K562 (cell line): ENCODE measurements around the gene ZNF467. TPM values are rescaled to one million over a fixed set of nuclear protein-coding genes. Genes with fewer than 3 reads are reported as not detected.
A peak's percentile ranks its signal among the peaks of the same experiment; 100 is the strongest.

Experiments used
- ATAC-seq: fragments of 200-7000 bp; cut with Tn5 transposase; 3 replicates; pipeline ENCODE4 v1.9.1; 2020; ENCODE audit warnings: moderate library complexity
- BruUV-seq: library from RNA; stranded (reverse); fragments of 400-500 nt; replicated peaks from 2 replicates; lab custom pipeline; 2021; lab: Mats Ljungman, UMichigan
- CTCF ChIA-PET: fragments of 300-600 bp; formaldehyde crosslinking; extraction: SDS; loops from one replicate; lab custom pipeline; 2021; ENCODE audit warnings: low intra/inter-chr PET ratio; lab: Yijun Ruan, JAX
- POLR2A ChIA-PET: fragments of 300-600, 350-650 bp; sonication (Branson Sonifier 250); formaldehyde crosslinking; extraction: SDS; loops from one replicate; lab custom pipeline; 2021; ENCODE audit warnings: antibody characterized with exemption, inconsistent platforms; lab: Yijun Ruan, JAX
- DNase-seq, 4 experiments: peaks; one replicate each; pipeline versions ENCODE4 v3.0.0 to v3.0.0-alpha.2; 2011 to 2018; ENCODE audit warnings: low spot score in 3 of 4, mixed read lengths in 3 of 4; ENCODE audit errors: extremely low read depth in 1 of 4
- FAIRE-seq: peaks from 2 replicates; lab custom pipeline; 2011; peaks lifted over from hg19 to GRCh38; lab: Jason Lieb, UNC
- H2AFZ ChIP-seq: 2 replicates; pipeline ENCODE4 v1.6.0; 2011; ENCODE audit warnings: low read depth, low read length, control low read depth, inconsistent platforms
- H3K27ac ChIP-seq: fragments of 200-600 bp; 3 replicates; pipeline ENCODE4 v1.8.0; 2011; ENCODE audit warnings: low read depth, mild to moderate bottlenecking, control low read depth, inconsistent platforms, low read length, moderate library complexity, mixed read lengths; ENCODE audit errors: extremely low read depth
- H3K27me3 ChIP-seq, 2 experiments: fragments of 300-600 bp in 1 of 2; 2 replicates in 1 of 2; 3 replicates in 1 of 2; pipeline versions ENCODE4 v1.6.0 to v1.8.0; 2011; ENCODE audit warnings: inconsistent platforms in 2 of 2, low read length in 2 of 2, mild to moderate bottlenecking in 1 of 2, mixed read lengths in 1 of 2, moderate library complexity in 1 of 2; ENCODE audit not compliant: control insufficient read depth in 2 of 2, insufficient read depth in 2 of 2
- H3K36me3 ChIP-seq: fragments of 300-600 bp; 3 replicates; pipeline ENCODE4 v1.8.0; 2011; ENCODE audit warnings: mild to moderate bottlenecking, low read length, inconsistent platforms; ENCODE audit not compliant: control insufficient read depth, insufficient read depth
- H3K4me1 ChIP-seq, 2 experiments: fragments of 200-600 bp in 1 of 2; replicated peaks in 1 of 2; 2 replicates in 1 of 2; 3 replicates in 1 of 2; pipeline versions ENCODE4 v1.5.1 to v1.8.0; 2011; ENCODE audit warnings: inconsistent platforms in 2 of 2, low read length in 2 of 2, mild to moderate bottlenecking in 1 of 2, mixed read lengths in 1 of 2, moderate library complexity in 1 of 2; ENCODE audit not compliant: control insufficient read depth in 2 of 2, insufficient read depth in 2 of 2
- H3K4me2 ChIP-seq: 2 replicates; pipeline ENCODE4 v1.6.1; 2011; ENCODE audit warnings: low read length, control low read depth, inconsistent platforms, mixed read lengths; ENCODE audit not compliant: insufficient read depth
- H3K4me3 ChIP-seq: fragments of 200-600 bp; sonication (generic), shearing (Covaris generic); 2 replicates; pipeline ENCODE4 v1.5.1; 2016; ENCODE audit warnings: control low read depth, inconsistent platforms
- H3K79me2 ChIP-seq: fragments of 200-600 bp; 3 replicates; pipeline ENCODE4 v1.8.0; 2011; ENCODE audit warnings: low read length, inconsistent platforms; ENCODE audit not compliant: control insufficient read depth, insufficient read depth
- H3K9ac ChIP-seq, 2 experiments: 2 replicates each; pipeline versions ENCODE4 v1.6.0 to v1.6.1; 2011; ENCODE audit warnings: low read depth in 2 of 2, low read length in 2 of 2, control low read depth in 1 of 2, inconsistent platforms in 1 of 2, mild to moderate bottlenecking in 1 of 2, mixed read lengths in 1 of 2; ENCODE audit not compliant: insufficient read depth in 1 of 2
- H3K9me1 ChIP-seq: one replicate; pipeline ENCODE4 v1.6.0; 2011; ENCODE audit warnings: inconsistent platforms, mild to moderate bottlenecking, low read length, moderate library complexity; ENCODE audit not compliant: control insufficient read depth, insufficient read depth
- H3K9me3 ChIP-seq: replicated peaks from 2 replicates; pipeline ENCODE4 v1.5.1; 2011; ENCODE audit warnings: low read depth, low read length, inconsistent platforms; ENCODE audit not compliant: control insufficient read depth, insufficient read depth
- H4K20me1 ChIP-seq: replicated peaks from 2 replicates; pipeline ENCODE4 v1.6.1; 2011; ENCODE audit warnings: low read length, inconsistent platforms, mixed read lengths; ENCODE audit not compliant: control insufficient read depth, insufficient read depth
- BRF1 ChIP-seq: IDR thresholded peaks from 3 replicates; pipeline ENCODE4 v1.6.1; 2011; ENCODE audit warnings: borderline replicate concordance, mild to moderate bottlenecking; ENCODE audit not compliant: insufficient read length; ENCODE audit errors: extremely low read depth
- FOXJ2 ChIP-seq: fragments of 200-800 bp; sonication (Bioruptor generic); IDR thresholded peaks from 2 replicates; pipeline ENCODE4 v1.6.1; 2016; ENCODE audit warnings: missing genetic modification characterization, missing compliant biosample characterization
- FOXM1 ChIP-seq, 2 experiments: fragments of 450-650 bp in 1 of 2; sonication (generic) in 1 of 2; formaldehyde crosslinking in 1 of 2; IDR thresholded peaks; 2 replicates each; pipeline versions ENCODE4 v1.6.1 to v1.9.0; 2017 to 2022; ENCODE audit warnings: low read depth in 2 of 2, mild to moderate bottlenecking in 2 of 2, missing genetic modification reagents in 1 of 2, moderate library complexity in 1 of 2
- HIVEP1 ChIP-seq: fragments of 250-450 bp; sonication (Bioruptor Pico); IDR thresholded peaks from 2 replicates; pipeline ENCODE4 v1.4.0; 2020; ENCODE audit warnings: mild to moderate bottlenecking
- KDM2B ChIP-seq: fragments of 250-450 bp; sonication (Bioruptor Pico); IDR thresholded peaks from 2 replicates; pipeline ENCODE4 v1.8.0; 2021; ENCODE audit warnings: mild to moderate bottlenecking, moderate library complexity
- KDM5B ChIP-seq: fragments of 200-600 bp; sonication (generic); IDR thresholded peaks from 2 replicates; pipeline ENCODE4 v1.6.1; 2012; ENCODE audit warnings: low read depth, mild to moderate bottlenecking, moderate library complexity, low read length, control low read depth, inconsistent platforms; ENCODE audit not compliant: insufficient replicate concordance
- MTA3 ChIP-seq: fragments of 450-650 bp; formaldehyde crosslinking; IDR thresholded peaks from 2 replicates; pipeline ENCODE4 v1.6.1; 2017; ENCODE audit warnings: mild to moderate bottlenecking, borderline replicate concordance
- NCOA6 ChIP-seq: fragments of 450-650 bp; IDR thresholded peaks from 2 replicates; pipeline ENCODE4 v1.6.1; 2017; ENCODE audit warnings: mild to moderate bottlenecking
- NCOR1 ChIP-seq: fragments of 450-650 bp; IDR thresholded peaks from 2 replicates; pipeline ENCODE4 v1.6.1; 2016; ENCODE audit warnings: mild to moderate bottlenecking, moderate library complexity
- SMARCC2 ChIP-seq: fragments of 450-650 bp; IDR thresholded peaks from 2 replicates; pipeline ENCODE4 v1.6.1; 2017; ENCODE audit warnings: antibody characterized with exemption, moderate library complexity, mild to moderate bottlenecking, low read depth
- TCF7L2 ChIP-seq: fragments of 150-350 bp; IDR thresholded peaks from 2 replicates; pipeline ENCODE4 v1.6.1; 2016; ENCODE audit warnings: low read depth, mild to moderate bottlenecking, low read length, moderate library complexity
- TCFL5 ChIP-seq: fragments of 250-450 bp; sonication (Bioruptor Pico); conservative IDR thresholded peaks from 2 replicates; pipeline ENCODE4 v1.6.1; 2021; ENCODE audit warnings: mild to moderate bottlenecking, moderate library complexity, matching md5 sums
- ZNF76 ChIP-seq: fragments of 250-450 bp; sonication (Bioruptor Pico); IDR thresholded peaks from 2 replicates; pipeline ENCODE4 v1.4.0; 2020; ENCODE audit warnings: mild to moderate bottlenecking, moderate library complexity, borderline replicate concordance
- WGBS: fragments of 100-300 bp; shearing (Covaris generic); methylation state at CpG from one replicate; pipeline ENCODE4 v1.1.6; 2016; ENCODE audit warnings: low coverage, mixed read lengths; ENCODE audit not compliant: insufficient coverage; ENCODE audit errors: missing lambda C conversion rate; 5-methylcytosine and 5-hydroxymethylcytosine counted together
- in situ Hi-C: fragments of 300-500 bp; cut with MboI; formaldehyde crosslinking; loops from 4 replicates; pipeline ENCODE4 v1.15.0; 2018; ENCODE audit warnings: inconsistent platforms, mixed read lengths
- intact Hi-C: fragments of 100-400 bp; cut with micrococcal nuclease; formaldehyde crosslinking; loops from 2 replicates; pipeline ENCODE4 v1.14.2; 2022
- polyA plus RNA-seq, 8 experiments: library from polyadenylated mRNA; depleted of rRNA in 4 of 8; stranded (reverse) in 5 of 8; unstranded in 3 of 8; fragments of >200 nt; fragmentation: Nextera tagmentation in 2 of 8; fragmentation: Illumina TruSeq in 1 of 8; extraction: Ambion mirVana in 2 of 8; extraction: Trizol in 1 of 8; gene quantifications; 2 replicates each; pipeline versions ENCODE4 v1.2.1 to v1.2.3, GENCODE V29; 2011 to 2014; ENCODE audit warnings: inconsistent platforms in 1 of 8, missing spikeins in 1 of 8
- total RNA-seq, 7 experiments: library from RNA; depleted of rRNA in 6 of 7; stranded (reverse); fragments of >200 nt in 6 of 7; fragmentation: Illumina TruSeq in 2 of 7; extraction: Trizol in 2 of 7; gene quantifications; 2 replicates each; pipeline versions ENCODE4 v1.2.1 to v1.2.3, GENCODE V29; 2011 to 2021; ENCODE audit warnings: low replicate concordance in 1 of 7
- TF ChIP-seq, protein P1 (sequence below): fragments of 250-450 bp; sonication (Bioruptor Pico); IDR thresholded peaks from 2 replicates; pipeline ENCODE4 v1.9.0; 2021; ENCODE audit warnings: mild to moderate bottlenecking
- TF ChIP-seq, protein P2 (sequence below): fragments of 250-450 bp; sonication (Bioruptor Pico); IDR thresholded peaks from 2 replicates; pipeline ENCODE4 v1.5.0; 2022; ENCODE audit warnings: mild to moderate bottlenecking
- TF ChIP-seq, protein P3 (sequence below): fragments of 450-650 bp; IDR thresholded peaks from 2 replicates; pipeline ENCODE4 v1.6.1; 2016; ENCODE audit warnings: borderline replicate concordance
- TF ChIP-seq, protein P4 (sequence below): fragments of 450-650 bp; formaldehyde crosslinking; IDR thresholded peaks from 2 replicates; pipeline ENCODE4 v1.4.0; 2020; ENCODE audit warnings: mild to moderate bottlenecking, moderate library complexity

The ZNF467 gene
- total and polyA plus RNA-seq, 9 of the 15 experiments (the other 6 are each of a cell fraction or from before 2014, with no cell fraction given) = 0.32 to 14.2 (median 1.7) TPM

DNA sequence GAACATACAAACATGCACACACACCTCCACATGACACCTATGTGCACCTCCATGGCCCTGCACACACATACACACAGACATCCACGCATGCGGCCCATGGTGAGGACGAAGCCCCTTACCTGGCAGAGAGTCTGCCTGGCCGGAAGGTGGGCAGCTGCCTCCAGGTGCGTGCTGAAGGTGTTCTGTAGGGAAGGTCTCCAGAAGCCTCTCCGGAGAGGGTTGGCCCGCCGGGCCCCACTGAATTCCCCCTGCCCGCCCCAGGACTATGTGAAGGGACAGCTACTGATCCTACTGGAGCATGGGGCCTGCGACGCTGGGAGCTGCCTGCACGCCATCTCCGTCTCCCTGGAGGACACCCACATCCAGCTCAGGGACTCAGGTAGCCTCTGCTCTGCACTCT, 8.5 kb upstream of the ZNF467 start:
- intact Hi-C loops = no loop called here
- no peaks in the 10 kb centered on the region for H3K9me3 ChIP-seq
- no peak overlapping the region for H3K4me3 ChIP-seq
- ATAC-seq (no peak; the same call in 2 of the 3 replicates), DNase-seq (no peak), FAIRE-seq (no peak)
- in situ Hi-C loops = no loop called here
- peaks cover 16% of the 10 kb centered on the region for H4K20me1 ChIP-seq
- ChIA-PET CTCF (no interaction called here), POLR2A (interaction anchor here (0.8 to 1.1 kb wide), 4 partner anchors 10 to 63 kb away, joined by 3 to 5 read pairs (median 3); no protein-coding TSS in a partner anchor)
- BruUV-seq = no TSS peak
- H3K9me1 ChIP-seq = no peaks in the 10 kb centered on the region
- H3K9ac ChIP-seq = peak overlapping the region in 1 of 2 experiments; percentile 30; a peak in 1 of 4 replicates
- H3K79me2 ChIP-seq = no peaks in the 10 kb centered on the region
- H3K27me3 ChIP-seq = peaks cover 0 to 5% of the 10 kb centered on the region in 2 experiments; a peak in 3 of 5 replicates
- 51% methylated on average over 13 of the region's 13 CpGs for WGBS
- H3K36me3 ChIP-seq = no peaks in the 10 kb centered on the region
- H3K27ac ChIP-seq = no peak overlapping the region
- H3K4me2 ChIP-seq = no peak overlapping the region
- H3K4me1 ChIP-seq = peaks cover under 1 to 72% of the 10 kb centered on the region in 2 experiments; a peak in 3 of 5 replicates
- H2AFZ ChIP-seq = no peak overlapping the region
- TF ChIP-seq, protein P1, sequence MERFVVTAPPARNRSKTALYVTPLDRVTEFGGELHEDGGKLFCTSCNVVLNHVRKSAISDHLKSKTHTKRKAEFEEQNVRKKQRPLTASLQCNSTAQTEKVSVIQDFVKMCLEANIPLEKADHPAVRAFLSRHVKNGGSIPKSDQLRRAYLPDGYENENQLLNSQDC (CRISPR knock-in tag) = no peak
- TF ChIP-seq, protein P2, sequence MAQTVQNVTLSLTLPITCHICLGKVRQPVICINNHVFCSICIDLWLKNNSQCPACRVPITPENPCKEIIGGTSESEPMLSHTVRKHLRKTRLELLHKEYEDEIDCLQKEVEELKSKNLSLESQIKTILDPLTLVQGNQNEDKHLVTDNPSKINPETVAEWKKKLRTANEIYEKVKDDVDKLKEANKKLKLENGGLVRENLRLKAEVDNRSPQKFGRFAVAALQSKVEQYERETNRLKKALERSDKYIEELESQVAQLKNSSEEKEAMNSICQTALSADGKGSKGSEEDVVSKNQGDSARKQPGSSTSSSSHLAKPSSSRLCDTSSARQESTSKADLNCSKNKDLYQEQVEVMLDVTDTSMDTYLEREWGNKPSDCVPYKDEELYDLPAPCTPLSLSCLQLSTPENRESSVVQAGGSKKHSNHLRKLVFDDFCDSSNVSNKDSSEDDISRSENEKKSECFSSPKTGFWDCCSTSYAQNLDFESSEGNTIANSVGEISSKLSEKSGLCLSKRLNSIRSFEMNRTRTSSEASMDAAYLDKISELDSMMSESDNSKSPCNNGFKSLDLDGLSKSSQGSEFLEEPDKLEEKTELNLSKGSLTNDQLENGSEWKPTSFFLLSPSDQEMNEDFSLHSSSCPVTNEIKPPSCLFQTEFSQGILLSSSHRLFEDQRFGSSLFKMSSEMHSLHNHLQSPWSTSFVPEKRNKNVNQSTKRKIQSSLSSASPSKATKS (CRISPR knock-in tag) = no peak
- TF ChIP-seq HIVEP1 (CRISPR knock-in tag) (no peak), FOXJ2 (no peak), TCFL5 (CRISPR knock-in tag) (no peak), MTA3 (no peak), NCOR1 (no peak), KDM2B (CRISPR knock-in tag) (no peak), KDM5B (no peak), BRF1 (no peak), FOXM1 (IDR thresholded peaks at IDR 0.05; ENCODE audit: low read depth) (no peak), FOXM1 (CRISPR knock-in tag; IDR thresholded peaks at IDR 0.05; ENCODE audit: low read depth) (no peak), SMARCC2 (no peak), NCOA6 (no peak), ZNF76 (no peak), TCF7L2 (no peak)
- TF ChIP-seq, protein P3, sequence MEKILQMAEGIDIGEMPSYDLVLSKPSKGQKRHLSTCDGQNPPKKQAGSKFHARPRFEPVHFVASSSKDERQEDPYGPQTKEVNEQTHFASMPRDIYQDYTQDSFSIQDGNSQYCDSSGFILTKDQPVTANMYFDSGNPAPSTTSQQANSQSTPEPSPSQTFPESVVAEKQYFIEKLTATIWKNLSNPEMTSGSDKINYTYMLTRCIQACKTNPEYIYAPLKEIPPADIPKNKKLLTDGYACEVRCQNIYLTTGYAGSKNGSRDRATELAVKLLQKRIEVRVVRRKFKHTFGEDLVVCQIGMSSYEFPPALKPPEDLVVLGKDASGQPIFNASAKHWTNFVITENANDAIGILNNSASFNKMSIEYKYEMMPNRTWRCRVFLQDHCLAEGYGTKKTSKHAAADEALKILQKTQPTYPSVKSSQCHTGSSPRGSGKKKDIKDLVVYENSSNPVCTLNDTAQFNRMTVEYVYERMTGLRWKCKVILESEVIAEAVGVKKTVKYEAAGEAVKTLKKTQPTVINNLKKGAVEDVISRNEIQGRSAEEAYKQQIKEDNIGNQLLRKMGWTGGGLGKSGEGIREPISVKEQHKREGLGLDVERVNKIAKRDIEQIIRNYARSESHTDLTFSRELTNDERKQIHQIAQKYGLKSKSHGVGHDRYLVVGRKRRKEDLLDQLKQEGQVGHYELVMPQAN = no peak
- TF ChIP-seq, protein P4, sequence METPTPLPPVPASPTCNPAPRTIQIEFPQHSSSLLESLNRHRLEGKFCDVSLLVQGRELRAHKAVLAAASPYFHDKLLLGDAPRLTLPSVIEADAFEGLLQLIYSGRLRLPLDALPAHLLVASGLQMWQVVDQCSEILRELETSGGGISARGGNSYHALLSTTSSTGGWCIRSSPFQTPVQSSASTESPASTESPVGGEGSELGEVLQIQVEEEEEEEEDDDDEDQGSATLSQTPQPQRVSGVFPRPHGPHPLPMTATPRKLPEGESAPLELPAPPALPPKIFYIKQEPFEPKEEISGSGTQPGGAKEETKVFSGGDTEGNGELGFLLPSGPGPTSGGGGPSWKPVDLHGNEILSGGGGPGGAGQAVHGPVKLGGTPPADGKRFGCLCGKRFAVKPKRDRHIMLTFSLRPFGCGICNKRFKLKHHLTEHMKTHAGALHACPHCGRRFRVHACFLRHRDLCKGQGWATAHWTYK (CRISPR knock-in tag) = no peak
